ENCODE data around the gene SMARCAL1.
"Not testable (repeated sequence)": the region's sequence is repeated elsewhere in the genome, so short reads cannot be mapped to it uniquely, and the experiment has no call there.

The SMARCAL1 gene

DNA sequence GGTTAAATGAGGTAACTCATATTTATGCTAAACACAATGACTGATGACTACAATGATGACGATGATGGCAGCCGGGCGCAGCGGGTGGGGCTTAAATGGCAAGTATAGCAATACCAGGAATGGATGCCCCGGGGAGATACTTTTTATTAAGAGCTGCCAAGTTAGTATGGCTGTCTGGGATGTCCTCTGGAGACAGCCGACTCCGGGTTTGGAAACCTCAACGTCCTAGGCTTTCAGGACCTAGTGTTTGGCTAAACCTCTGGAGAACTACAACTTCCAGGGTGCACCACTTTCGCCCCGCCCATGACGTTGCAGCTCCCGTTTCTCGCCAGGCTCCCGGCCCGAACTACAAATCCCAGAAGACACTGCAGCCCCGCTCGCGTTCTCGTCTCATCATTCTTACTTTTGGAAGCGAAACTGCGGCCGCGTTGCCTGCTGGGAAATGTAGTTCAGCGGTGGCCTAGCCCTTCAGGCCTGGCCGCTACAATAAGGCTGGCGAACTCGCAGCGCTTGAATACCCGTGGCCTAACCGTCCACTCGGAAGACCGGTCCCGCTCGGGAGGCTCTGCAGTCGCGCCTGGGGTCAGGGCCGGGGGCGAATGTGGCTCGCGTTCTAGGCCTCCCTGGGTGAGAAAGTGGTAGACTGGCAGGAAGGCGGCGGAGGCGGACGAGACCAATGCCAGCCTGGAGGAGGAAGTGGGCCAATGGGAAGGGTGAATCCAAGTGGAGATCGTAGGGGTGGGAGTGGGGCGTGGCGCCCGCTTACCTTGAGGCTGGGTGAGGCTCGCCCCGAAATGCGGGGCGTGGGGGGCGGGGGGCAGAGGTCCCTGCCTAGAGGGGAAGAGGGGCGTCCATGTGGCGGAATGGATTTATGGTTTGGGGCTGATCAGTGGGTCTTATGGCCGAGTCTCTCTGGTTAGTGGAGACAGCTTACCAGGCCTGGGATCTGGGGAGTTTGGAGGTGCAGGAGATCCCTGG is at the start of gene SMARCAL1:
Gene SMARCAL1 (plus strand): TSS at position 463 of the 978 bp plus-strand sequence. CDS start 2,221 bp downstream, outside the sequence.
- peak; percentile 99 for DNase-seq

DNA sequence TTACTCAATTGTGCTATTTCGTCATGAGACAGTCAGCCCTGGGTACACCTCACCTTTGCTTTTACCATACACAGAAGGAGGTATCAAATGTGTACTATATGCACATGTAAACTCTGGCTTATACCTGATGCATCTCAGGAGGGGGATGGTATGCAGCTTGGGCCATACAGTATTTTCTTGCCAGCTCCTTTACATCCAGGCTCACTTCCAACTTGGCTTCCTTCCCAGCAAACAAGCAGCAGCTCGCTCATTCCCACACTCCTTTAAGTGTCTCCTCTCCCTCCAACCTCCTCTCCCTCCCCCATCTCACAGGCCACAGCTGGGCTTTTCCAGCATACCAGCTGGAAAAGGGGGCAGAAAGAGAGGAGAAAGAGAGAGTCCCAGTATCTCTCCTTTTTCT is 49.6 kb upstream of the SMARCAL1 start:
- DNase-seq, result no peak

- no peak for DNase-seq
Observed at GRCh38 chr2:216363221-216363620, 49.1 kb upstream of the SMARCAL1 start.

GRCh38 chr2:216365518-216365917 is 46.8 kb upstream of the SMARCAL1 start:
- no peak for DNase-seq

DNA sequence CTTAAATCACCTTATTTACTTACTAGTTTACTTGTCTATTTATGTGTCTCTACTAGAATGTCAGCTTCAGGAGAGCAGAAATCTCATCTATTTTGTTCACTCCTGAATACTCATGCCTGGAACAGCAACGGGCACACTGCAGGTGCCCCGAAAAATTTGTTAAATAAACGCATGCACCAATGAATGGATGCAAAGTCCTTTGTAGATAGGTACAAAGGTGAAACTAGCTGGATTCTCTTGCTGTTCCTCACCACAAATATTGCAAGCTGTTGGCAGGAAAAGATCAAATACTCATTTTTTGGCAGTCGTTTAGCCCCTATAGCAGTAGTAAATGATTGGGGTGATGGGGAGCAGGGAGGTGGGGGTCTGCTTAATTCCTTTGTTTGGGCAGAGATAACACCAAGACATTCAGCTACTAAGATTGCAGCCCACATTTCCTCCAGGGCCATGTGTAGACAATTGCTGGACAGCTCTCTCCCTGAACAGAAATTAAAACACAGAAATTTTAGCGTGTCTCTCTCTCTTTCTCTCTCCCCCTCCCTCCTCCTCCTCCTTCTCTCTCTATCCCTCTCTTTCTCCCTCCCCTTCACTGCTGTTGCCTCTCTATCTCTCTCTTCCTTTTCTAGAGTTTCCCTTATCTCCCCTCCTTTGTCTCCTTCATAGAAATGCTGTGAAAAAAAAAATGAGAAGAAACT is 45.4 kb upstream of the SMARCAL1 start:
- DNase-seq, result no peak

DNA sequence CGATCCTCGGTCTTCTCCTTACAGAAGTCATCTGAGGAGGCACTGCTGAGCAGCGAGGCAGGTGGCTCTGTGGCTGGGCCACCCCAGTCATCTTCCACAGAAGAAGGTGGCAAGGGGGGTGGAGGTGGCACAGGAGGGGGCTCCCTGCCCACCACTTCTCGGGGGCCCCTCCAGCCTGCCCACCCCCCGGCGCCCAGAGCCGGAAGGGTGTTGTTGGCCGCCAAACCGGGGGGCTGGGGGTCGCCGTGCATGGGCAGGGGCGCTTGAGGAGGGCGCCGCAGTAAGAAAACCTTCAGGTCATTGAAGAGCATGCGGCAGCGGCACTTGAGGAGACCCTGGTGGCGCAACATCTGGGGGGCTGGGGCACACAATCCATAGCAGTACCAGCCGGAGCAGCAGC is 42.5 kb upstream of the SMARCAL1 start:
- DNase-seq, result no peak

DNA sequence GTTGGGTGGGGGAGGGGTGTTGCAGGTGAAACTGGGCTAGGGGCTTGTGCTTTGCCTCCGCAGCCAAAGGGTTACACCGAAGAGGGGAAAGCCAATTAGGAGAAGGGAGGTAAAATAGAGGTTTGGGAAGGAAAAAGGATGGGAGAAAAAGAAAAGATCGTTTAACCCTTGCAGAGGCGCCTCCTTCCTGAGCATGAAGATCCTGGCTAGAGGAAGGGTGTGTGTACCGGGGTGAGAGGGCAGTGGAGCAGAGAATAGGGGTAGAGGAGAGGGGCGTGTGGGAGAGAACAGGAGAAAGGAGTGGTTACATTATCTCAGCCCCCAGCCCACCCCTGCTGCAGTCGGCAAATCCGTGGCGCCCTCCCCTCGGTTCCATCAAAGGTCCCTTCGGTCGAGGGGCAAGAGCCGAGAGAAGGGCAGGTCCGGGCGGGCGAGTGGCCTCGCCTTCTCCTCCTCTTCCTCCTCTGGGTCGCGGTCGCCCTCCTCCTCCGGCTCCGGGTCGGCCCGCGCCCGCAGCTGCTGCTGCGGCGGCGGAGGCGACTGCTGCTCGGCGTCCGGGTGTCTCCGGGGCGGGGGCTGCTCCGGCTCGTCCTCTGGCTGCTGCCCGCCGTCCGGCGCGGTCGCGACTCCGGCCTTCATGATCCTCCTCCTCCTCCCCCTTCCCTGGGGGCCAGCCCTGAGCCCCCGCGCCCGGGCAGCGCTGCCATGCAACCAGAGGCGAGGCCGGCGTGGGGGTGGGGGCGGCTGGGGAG is 41.1 kb upstream of the SMARCAL1 start:
- DNase-seq, result no peak

DNA sequence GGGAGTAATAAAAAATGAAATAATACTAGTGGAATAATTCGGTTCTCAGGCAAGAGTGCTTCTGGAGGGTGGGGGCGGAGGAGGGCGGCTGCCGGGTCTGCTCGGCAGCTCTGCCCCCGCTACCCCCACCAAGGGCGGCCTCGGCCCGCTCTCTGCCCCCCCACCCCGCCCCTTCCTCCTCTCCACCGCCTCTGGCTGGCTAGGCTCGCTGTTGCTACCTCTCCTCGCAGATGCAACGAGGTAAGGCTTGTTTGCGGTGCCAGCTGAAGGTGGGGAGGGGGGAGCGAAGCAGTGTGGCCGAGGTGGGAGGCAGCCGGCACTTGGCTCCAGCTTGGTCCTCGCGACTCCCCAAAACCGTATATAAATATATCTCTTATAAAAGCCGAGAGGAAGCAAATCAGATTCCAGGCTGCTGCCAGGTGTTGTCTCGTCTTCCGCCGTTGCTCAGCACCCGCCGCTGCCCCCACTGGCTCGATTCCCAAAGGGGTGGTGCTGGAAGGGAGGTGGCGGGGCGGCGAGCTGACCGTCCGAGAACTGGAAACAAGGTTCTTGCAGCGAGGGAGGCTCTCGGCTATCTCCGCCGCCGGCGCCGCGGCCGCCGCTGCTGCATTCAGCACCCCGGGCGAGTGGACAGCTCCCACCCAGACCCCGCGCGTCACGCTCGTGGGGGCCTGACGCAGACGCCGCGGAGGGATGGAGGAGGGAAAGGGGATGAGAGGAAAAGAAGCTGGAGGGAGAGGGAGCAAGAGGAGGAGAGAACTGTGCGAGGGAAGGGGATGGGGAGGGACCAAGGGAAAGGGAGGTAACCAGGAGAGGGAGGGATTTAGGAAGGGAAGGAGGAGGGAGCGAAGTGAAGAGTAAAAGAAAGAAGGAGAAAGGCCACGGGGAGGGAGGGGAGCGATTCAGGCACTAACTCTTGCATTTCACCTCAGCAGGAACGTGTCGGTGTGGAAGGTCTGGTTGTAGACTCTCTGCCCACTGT is 40.3 kb upstream of the SMARCAL1 start, which contains the start of gene MARCHF4:
Gene MARCHF4 (minus strand): TSS at position 763 of the 982 bp plus-strand sequence. CDS start 2,223 bp downstream, outside the sequence.
- peak; percentile 55 for DNase-seq

- no peak for DNase-seq
Observed at GRCh38 chr2:216372761-216373291, 39.5 kb upstream of the SMARCAL1 start.

GRCh38 chr2:216373896-216374295 is 38.4 kb upstream of the SMARCAL1 start:
- DNase-seq, result no peak

- DNase-seq, result no peak
Observed at GRCh38 chr2:216375286-216375685, 37.0 kb upstream of the SMARCAL1 start.

DNA sequence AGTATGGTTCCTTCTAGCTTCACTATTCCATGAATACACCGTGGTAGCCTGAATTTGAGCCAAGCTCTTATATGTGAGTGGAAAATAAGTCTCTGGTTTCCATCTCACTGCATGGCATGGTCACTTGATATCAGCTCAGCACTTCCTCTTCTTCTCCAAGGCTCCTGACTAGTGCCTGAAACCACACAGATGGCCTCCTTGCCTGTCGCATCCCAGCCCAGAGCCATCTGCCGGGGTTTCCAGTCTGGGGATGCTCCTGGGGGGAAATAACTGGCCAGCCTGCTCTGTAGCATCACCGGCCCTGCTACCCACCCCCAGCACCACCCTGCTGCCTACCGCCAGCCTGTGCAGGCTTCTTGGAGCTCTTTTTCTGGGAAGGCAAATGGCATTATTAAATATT is 32.3 kb upstream of the SMARCAL1 start:
- no peak for DNase-seq

DNA sequence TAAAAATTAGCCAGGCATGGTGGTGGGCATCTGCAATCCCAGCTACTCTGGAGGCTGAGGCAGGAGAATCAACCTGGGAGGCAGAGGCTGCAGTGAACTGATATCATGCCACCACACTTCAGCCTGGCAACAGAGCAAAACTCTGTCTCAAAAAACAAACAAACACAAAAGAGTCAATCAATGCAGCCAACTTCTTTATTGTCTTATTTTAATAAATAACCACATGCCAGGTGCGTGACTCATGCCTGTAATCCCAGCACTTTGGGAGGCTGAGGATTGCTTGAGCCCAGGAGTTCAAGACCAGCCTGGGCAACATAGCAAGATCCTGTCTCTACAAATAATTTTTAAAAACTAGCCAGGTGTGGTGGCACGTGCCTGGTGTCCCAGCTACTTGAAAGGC is 27.9 kb upstream of the SMARCAL1 start:
- not testable (repeated sequence) for DNase-seq

GRCh38 chr2:216385478-216385877 is 26.8 kb upstream of the SMARCAL1 start:
- no peak for DNase-seq

GRCh38 chr2:216387262-216387661 is 25.0 kb upstream of the SMARCAL1 start:
- DNase-seq, result no peak

GRCh38 chr2:216388046-216388884 is 24.0 kb upstream of the SMARCAL1 start:
- DNase-seq, result no peak

DNA sequence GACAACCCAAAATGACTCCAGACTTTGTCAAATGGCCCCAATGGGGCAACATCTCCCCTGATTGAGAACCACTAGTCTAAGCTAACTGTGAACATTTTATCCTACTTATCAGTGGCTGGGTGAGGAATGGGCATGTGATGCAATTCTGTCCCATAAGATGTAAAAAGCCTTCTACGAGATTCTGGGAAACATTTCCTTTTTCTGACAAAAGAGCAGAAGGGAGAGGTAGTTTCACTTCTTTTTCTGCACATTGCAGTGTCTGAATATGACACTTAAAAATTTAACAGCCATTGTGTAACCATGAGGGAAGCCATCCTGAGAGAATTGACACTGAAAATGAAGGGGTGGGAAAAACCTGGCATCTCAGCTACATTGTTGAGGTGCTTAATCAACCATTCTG is 22.7 kb upstream of the SMARCAL1 start:
- peak; percentile 91 for DNase-seq

GRCh38 chr2:216391401-216391800 is 20.9 kb upstream of the SMARCAL1 start:
- DNase-seq, result no peak

DNA sequence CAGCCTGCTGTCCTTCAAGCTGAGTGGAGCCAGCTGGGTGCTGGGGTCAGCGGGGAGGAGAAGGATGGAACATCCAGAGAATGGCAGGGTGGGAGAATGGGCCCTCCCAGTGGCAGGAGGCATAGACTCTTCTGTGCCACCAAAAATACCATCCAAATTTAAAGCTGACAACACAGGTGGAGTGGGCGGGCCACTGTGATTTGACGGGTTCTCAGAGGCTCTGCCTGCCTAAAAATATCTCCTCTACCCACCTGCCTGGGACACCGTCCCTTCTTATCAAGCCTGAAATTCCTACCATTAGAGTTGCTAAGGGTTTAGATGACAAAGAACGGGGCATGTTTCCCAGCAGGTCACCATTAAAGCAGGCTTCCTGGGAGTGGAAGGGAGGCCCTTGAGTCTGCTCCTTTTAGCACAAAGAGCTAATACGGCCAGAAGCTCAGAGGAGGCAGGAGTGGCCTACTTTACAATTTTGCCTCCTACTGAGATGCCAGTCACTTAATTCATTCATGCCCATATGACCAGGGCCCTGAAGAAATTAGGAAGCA is 20.2 kb upstream of the SMARCAL1 start:
- DNase-seq, result no peak
